Measurements from ENCODE around the gene ATR.

The ATR gene

DNA sequence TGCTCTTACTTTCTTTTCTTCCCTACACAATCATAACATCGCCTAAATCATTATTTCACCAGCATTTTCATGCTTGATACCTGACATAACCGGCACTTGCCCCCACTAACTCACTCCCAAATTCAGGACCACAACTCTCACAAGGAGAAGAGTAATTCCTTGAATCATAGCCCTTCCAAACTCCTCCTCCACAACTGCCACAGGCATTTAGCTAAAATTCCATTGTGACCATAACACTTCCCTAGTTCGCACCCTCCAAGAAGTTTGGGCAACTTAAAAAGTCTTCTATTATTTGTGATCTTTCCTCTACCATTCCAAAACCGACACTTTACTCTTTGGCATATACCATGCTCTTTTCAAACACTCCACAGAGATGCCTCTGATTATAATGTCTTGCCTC lies 71.3 kb downstream of the ATR start:
- DNase-seq, result no peak

DNA sequence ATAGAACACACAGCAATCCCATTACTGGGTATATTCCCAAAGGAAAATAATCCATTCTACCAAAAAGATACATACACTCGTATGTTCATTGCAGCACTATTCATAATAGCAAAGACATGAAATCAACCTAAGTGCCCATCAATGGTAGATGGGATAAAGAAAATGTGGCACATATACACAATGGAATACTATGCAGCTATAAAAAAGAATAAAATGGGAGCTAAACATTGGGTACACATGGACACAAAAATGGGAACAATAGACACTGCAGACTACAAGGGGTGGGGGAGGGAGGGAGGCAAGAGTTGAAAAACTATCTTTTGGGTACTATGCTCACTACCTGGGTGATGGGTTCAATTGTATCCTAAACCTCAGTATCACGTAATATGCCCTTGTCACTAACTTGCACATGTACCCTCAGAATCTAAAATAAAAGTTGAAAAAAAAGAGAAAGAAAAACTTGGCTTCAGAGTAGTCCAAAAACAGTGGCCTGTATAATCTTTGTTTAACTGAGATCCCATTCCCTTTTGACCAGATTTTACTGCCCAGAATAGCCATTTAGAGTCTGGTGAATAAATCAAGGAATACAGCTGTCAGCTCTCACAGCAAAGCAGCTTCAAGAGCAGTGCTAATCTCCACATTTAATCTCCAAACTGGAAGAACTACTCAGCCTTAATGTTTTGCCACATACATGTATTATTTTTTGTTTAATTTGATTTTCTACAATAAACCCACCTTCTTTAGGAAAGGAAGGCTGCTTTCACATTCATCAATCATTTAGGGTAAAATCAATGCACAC lies 76.1 kb downstream of the ATR start:
- no peak for DNase-seq

DNA sequence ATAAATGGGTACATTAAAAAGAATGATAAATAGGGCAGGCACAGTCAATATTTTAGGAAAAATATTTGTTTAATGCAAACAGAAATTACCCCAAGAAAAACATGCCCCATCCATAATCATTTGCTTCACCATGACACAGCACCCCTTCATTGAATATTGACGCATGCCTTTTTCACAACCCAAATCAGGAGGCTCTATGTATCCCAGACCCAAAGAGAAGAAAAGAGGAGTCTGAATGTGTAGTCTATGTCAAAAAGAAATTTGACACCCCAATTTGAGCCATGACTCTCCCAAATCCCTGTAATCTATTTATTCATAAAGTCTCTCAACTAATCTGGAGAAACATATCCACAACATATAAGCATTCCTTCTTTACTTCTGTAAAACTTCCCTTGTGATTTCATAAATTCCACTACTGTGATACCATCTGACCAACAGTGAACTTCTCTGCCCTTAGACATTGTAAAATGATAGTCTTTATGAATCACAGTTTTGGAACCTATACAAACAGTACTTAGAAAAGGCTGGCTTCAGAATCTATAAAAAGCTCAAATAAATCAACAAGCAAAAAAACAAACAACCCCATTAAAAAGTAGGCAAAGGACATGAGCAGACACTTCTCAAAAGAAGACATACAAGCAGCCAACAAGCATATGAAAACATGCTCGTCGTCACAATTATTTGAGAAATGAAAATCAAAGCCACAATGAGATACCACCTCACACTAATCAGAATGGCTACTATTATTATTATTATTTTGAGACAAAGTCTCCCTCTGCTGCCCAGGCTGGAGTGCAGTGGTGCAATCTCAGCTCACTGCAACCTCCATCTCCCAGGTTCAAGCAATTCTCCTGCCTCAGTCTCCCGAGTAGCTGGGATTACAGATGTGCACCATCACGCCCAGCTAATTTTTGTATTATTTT lies 77.3 kb downstream of the ATR start:
- no peak for DNase-seq

DNA sequence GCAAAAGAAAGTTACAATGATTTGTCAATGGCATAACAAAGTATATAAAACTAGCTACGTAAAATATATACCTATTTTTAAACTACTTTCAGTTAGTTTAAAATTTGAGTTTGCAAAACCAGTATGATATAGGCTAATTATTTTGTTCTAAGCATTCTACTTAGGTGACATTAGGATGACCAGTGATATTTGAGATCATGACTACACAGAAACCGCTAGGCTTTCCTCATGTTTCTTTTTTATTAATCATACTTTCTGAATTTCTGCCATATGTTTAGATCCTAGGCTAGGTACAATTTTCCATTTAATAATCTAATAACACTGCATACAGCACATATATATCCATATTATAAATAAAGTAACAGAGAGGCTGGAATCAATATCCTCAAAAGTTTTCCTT lies 78.3 kb downstream of the ATR start:
- DNase-seq, result no peak

DNA sequence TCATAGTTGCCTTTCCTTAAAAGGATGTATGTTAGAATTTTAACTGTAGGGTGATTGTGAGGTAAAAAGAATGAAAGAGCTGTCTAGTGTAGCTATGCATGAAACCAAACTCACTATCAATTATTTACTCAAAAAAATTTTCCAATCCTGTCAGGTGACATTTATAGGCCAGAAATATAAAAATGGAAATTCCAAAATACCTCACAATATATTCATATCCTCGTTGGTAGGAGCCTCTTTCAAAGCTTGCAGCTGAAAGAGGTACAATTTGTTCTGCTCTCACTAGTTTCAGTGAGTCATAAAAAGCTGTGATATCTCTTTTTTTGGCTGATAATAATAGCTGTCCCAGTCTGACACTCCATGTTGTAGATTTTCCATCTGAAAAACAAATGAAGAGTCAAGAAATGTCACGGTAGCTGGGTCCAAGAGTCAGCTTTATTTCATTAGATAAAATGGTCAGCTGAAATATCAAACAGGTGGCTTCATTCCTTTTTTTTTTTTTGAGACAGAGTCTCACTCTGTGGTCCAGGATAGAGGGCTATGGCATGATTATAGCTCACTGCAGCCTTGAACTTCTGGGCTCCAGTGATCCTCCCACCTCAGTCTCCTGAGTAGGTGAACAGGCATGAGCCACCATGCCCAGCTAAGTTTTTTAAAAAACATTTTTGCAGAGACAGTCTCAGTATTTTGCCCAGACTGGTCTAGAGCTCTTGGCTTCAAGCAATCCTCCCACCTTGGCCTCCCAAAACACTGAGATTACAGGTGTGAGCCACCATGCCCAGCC lies 79.9 kb downstream of the ATR start:
- no peak for DNase-seq

DNA sequence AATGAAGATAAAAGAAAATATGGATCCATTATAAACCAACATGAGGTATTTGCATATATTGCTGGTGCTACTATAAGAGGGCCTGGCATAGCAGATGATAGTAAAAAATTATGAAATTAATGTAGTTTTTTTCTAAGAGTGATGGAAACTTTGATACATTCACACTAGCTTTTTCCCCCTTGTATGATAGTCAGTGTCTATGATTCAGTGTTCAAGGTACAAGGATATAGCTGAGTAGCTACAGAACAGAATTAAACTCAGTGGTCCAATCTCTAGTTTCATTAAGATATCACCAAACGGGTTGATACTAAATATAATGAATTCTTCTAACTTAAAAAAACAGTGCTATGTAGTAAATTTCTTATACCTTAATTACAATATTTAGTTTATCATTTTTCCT lies 80.8 kb downstream of the ATR start:
- no peak for DNase-seq

DNA sequence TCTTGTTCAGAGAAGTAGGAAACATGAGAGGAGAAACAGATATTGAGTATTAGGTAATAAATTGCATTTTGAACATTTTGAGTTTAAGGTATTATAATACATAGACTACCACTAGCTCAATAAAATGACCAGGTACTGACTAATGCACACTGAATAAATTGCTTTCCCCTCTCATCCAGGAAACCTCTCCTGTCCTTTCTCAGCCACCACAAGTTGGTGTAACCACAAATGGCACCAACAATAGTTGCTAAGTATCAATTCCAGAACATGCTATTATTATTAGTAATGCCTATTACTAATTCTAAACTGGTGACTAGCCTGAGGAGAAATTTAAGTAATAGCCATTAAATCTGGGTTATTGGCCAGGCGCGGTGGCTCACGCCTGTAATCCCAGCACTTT lies 83.4 kb downstream of the ATR start:
- DNase-seq, result no peak

DNA sequence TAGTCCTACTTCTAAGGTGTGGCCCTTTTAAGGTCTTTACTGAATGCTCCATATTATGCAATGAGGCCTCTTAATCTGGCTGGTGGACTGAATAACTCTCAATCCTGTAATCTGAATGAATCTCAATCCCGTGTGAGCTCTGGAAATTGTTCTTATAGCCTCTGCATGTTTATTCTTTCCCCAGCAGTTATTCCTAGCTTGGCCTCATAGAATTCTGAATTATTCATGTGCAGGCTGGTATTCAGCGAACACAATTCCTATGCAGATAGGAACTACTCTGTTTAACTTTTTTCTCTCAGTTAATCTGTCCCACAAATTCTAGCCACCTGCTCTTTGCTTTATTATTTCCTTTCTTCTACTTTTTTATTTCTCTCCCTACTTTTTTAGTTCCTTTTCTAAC lies 86.3 kb downstream of the ATR start:
- DNase-seq, result no peak

DNA sequence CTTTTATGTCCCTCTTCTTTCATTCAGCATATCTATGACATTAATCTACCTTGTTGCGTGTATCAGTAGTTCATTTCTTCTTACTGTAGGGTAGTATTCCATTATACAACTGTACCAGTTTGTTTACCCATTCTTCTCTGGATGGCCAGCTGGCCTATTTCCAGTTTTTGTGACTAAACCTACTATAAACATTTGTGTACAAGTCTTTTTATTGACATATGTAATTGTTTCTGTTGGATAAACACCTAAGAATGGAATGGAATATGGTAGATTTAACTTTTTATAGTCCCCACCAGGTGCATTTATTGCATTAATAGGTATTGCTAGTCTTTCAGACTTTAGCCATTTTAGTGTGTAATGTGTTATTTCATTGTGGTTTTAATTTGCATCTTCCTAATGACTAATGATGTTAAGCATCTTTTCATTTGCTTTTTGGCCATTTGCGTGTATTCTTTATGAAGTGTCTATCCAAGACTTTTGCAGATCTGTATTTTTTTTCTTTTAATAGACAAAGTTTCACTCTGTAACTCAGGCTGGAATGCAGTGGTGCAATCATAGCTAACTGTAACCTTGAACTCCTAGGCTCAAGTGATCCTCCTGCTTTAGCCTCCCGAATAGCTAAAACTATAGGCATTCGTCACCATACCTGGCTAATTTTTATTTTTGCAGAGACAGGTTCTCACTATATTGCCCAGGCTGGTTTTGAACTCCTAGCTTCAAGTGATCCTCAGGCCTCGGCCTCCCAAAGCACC lies 88.8 kb downstream of the ATR start:
- DNase-seq, result no peak

DNA sequence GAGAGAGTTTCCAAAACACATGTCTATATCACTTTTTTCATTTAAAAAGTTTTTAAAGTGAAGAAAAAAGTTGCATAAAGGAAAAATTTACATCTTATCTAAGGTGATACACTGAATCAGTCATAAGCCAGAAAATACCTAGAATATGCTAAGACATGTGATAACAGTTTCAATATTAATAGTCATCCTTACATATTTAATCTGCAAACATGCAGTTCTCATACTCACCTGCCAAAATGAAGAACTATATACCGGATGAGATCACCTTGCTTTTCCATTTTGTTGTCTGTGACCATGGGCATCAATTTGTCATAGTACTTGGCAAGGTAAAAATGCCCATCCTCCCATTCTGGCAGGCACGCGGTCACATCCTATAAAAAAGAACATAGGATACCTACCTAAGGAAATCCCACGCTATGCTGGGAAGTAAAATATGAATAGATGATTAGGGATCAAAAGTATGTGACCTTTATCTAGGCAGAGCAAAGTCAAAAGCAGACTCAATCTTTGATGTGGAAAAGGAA lies 93.6 kb downstream of the ATR start:
- DNase-seq, result no peak

DNA sequence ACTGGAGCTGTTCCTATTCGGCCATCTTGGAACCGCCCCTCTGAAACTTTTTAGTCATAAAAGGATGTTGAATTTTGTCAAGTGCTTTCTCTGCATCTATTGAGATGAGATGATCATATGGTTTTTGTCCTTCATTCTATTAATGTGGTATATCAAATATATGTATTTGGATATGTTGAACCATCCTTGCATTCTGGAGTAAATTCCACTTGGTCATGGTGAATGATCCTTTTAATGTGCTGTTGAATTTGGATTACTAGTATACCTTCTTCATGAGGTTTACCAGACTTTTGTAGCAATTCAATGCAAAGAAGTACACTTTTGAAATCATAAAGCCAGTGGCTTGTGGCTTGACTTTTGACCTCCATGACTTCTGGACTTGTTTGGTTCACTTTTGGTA lies 97.3 kb downstream of the ATR start:
- no peak for DNase-seq

DNA sequence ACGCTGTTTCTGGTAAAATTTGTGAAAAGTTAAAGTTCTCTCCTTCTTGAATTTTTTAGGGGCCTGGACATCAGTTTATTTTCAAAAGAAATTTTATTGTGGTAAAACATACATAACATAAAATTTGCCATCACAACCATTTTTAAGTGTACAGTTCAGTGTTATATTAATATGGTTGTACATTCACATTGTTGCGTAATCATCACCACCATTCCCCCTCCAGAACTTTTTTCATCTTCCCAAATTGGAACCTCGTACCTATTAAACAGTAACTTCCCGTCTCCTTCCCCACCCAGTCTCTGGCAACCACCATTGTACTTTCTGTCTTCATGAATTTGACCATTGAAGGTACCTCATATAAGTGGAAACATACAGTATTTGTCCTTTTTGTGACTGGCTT lies 107.7 kb downstream of the ATR start:
- DNase-seq, result no peak

DNA sequence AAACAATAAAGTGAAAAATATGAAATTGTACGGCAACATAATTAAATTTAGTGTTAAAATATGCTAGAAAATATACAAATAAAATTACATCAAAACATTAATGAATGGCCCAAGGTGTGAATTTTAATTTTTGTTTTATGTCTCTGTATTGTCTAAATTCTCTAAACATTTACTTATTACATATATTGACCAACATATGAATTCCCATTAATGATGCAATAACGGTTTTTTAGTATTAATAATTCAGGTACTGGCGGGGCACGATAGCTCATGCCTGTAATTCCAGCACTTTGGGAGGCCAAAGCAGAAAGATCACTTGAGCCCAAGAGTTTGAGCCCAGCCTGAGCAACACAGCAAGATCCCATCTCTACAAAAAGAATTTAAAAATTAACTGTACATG lies 110.1 kb downstream of the ATR start:
- no peak for DNase-seq

DNA sequence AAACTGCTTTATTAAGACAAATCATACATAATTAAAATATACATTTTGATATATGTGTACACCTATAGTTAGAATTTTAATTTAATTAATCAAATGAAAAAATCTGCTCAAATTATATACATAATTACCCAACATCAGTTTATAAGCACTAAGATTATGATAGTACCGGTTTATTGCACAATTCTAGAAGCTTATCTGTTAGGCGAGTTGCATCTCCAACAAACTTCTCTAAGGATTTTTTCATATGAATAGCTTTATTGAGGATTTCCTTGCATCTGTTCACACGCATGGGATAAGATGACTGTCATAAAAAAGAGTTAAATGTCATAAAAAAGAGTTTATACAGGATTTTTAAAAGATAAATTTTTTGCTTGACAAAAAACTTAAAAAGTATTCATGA lies 110.8 kb downstream of the ATR start:
- DNase-seq, result no peak

DNA sequence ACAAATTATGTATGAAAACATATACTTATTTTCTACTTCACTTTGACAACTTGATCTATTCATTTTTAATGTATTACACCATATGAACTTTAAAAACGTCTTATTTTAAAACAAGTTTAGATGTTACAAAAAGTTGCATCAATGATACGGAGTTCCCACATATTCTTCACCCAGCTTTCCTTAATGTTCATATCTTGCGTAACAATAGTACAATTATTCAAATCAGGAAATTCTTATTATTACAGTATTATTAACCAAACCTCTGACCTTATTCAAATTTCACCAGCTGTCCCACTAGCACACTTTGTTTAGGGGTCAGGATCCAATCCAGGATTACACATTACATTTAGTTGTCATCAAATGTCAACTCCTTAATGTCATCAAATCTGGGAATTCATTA lies 117.8 kb downstream of the ATR start:
- no peak for DNase-seq

DNA sequence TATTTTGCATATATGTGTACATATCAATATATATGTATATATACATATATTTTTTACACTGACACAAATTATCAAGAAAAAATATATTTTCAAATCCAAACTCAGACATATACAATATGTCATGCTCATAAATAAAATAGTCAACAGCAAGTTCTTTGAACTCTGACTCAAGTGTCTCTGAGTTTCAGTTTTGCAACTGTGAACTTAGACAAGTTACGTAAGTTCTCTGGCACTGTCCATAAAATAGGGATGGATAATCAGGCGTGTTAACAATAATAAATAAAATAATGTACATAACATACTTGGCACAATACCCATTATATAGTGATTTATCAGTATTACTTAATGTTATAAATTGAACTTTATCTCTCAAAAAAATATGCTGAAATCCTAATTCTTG lies 118.6 kb downstream of the ATR start:
- DNase-seq, result no peak

DNA sequence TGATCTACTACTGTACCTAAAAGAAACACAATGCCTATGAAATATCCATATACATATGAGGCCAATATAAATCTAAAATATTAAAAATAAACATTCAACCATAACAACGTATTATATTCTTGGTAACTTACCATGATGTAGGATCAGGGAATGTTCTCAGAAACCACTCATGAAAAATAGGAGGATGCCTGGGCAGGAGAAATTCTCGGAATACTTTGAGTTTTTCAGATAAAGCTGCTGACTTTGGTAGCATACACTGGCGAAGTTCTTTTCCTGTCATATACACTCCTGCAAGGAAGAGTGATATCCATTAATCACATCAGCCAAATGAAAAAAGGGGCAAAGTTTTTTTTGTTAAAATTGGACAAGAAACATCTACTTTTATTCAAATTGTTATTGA lies 119.4 kb downstream of the ATR start:
- no peak for DNase-seq

DNA sequence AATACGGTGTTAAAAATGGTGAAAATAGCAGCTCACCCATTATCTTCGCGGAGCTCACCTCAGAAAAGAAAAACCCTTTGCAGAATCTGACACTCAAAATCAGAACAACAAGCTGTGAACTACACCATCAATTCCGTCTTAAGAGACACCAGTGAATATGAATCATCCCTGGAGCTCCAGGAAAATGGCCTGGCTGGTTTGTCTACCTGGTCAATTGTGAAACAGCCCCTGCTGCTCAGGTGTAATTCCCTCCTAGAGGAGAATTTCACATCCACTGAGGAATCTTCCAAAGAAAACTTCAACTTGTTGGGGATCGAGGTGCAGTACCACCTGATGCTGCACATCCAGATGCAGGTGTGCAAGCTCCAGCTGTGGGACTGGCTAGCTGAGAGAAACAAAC lies 127.7 kb downstream of the ATR start:
- DNase-seq, result no peak

DNA sequence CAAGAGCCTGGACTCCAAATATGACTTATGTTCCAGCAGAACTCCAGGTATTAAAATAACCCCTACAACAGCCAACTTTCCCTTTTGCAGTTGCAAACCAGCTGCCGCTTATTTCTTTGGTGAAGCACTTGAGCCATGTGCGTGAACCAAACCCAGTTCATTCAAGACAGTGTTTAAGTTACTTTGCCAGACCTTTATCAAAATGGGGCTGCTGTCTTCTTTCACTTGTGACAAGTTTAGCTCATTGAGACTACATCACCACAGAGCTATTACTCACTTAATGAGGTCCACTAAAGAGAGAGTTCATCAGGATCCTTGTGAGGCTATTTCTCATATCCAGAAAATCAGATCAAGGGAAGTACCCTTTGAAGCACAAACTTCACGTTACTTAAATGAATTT lies 128.3 kb downstream of the ATR start:
- no peak for DNase-seq

DNA sequence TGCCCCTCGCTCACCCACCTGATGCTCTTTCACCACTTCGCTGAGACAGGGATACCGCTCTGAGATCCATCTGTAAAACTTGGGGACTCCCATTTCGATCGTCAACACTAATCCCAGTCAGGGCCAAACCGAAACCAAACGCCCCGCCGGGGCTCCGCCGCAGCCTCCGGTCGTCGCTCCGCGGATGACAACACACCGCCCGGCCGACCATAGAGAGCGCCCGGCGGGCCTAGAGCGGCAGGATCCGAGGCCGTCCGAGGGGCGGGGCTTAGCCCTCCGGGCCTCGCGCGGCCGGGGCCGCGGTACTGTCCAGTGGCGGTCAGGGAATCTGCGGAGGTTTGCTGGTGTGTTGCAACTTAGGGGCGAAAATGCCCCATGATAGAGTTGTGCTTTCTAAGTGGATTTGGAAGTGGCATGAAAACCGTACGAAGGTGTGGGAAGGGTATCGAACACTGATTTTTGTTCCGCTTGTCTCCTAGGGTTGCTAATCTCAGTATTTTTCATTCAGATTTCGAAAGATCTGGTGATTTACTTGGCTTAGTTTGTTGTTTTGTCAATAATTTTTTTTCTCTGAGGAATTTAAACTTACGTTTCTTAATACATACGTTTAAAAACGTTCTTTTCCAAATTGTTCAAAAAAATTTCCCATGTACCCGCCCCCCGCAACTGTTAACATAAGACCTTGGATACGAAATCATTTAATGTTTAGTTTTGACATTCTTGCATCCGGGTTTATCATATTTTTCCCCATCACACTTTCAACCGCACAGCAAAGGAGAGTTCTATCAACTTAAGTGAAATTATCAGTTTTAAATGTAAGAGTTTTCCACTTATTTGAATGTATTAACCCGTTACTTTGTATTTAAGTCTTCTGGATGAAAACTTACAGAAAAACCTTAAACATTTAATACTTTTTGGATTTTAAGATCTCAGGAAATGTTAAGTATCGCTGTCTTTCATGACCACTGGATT lies 130.4 kb downstream of the ATR start, which contains the start of gene XRN1:
Gene XRN1, minus strand, starts transcription at position 186 of the 972 bp plus-strand sequence. Its CDS starts 93 bp downstream, at position 93.
- DNase-seq, result peak; percentile 98 to 99 (median 99)

Data from suppressor macrophage (primary cell).